SH-SY5Y (cell line): ENCODE results near the gene TBC1D4.

Experiments used
- GATA2 ChIP-seq: IDR thresholded peaks from 2 replicates; pipeline ENCODE4 v1.6.1; 2011; ENCODE audit warnings: mild to moderate bottlenecking, low read depth, low read length
- GATA3 ChIP-seq: IDR thresholded peaks from 2 replicates; pipeline ENCODE4 v1.6.1; 2011; ENCODE audit warnings: low read depth, mild to moderate bottlenecking, low read length, moderate library complexity

DNA sequence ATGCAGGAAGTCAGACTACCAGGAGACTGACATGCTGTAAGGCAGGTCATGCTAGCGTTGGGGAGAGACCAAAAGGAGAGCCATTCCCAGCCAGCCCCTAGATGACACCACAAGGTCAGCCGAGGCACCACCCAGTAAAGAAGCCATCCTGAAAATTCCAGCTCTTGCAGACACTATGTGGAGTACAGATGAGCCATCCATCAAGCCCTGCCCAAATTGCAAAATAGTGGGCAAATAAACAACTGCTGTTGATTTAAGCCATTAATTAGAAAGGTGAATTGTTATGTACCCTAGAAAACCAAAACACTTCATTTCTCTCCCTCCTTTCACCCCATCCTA lies 82.1 kb downstream of the TBC1D4 start:
- TF ChIP-seq GATA2, result no peak
- TF ChIP-seq GATA3, result no peak
